Hindlimb muscle (tissue), 1 donor: ENCODE measurements around the gene MAP3K6. TPM values are rescaled to one million over a fixed set of nuclear protein-coding genes. Genes with fewer than 3 reads are reported as not detected.
A peak's percentile ranks its signal among the peaks of the same experiment; 100 is the strongest.
"Not testable (repeated sequence)": the region's sequence is repeated elsewhere in the genome, so short reads cannot be mapped to it uniquely, and the experiment has no call there.

Experiments used
- DNase-seq: peaks from one replicate; pipeline ENCODE4 v3.0.0-alpha.2; 2013
- polyA plus RNA-seq: library from polyadenylated mRNA; unstranded; fragments of 120-200 nt; gene quantifications from one replicate; pipeline ENCODE4 v1.2.1, GENCODE V29; 2013; ENCODE audit not compliant: insufficient read length

Gene MAP3K6, protein sequence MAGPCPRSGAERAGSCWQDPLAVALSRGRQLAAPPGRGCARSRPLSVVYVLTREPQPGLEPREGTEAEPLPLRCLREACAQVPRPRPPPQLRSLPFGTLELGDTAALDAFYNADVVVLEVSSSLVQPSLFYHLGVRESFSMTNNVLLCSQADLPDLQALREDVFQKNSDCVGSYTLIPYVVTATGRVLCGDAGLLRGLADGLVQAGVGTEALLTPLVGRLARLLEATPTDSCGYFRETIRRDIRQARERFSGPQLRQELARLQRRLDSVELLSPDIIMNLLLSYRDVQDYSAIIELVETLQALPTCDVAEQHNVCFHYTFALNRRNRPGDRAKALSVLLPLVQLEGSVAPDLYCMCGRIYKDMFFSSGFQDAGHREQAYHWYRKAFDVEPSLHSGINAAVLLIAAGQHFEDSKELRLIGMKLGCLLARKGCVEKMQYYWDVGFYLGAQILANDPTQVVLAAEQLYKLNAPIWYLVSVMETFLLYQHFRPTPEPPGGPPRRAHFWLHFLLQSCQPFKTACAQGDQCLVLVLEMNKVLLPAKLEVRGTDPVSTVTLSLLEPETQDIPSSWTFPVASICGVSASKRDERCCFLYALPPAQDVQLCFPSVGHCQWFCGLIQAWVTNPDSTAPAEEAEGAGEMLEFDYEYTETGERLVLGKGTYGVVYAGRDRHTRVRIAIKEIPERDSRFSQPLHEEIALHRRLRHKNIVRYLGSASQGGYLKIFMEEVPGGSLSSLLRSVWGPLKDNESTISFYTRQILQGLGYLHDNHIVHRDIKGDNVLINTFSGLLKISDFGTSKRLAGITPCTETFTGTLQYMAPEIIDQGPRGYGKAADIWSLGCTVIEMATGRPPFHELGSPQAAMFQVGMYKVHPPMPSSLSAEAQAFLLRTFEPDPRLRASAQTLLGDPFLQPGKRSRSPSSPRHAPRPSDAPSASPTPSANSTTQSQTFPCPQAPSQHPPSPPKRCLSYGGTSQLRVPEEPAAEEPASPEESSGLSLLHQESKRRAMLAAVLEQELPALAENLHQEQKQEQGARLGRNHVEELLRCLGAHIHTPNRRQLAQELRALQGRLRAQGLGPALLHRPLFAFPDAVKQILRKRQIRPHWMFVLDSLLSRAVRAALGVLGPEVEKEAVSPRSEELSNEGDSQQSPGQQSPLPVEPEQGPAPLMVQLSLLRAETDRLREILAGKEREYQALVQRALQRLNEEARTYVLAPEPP (N-terminal part only)
- polyA plus RNA-seq: 14.9 TPM

DNA sequence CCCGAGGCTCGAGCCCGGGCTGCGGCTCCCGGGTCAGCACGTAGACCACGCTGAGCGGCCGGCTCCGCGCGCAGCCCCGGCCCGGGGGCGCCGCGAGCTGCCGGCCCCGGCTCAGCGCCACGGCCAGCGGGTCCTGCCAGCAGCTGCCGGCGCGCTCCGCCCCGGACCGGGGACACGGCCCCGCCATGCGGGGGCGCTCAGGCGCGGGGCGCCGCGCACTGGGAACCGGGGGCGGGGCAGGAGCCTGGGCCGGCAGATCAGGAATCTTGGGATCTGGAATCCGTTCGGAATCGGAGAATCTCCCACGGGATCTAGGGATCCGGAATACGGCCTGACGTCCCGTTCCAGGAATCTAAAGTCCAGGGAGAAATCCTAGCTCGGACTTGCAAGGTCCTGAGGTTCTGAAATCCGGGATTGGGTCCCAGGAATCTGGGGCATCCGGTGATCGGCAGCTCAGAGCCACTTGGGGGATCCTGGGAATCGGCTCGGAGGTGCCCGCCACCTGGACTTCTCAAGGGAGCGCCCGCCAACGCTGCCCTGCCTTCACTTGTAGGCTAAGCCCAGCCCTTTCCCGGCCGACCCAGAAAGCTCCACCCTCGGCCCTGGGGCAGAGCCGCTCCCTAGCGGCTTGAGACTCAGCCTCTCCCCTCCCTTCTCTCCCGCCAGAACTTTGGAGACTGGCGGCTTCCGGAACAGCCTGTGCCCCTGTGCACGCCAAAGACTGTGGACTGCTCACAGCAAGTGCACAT lies at the start of gene MAP3K6:
Gene MAP3K6 (minus strand): TSS at position 551 of the 749 bp plus-strand sequence. CDS start 364 bp downstream, at position 187.
- DNase-seq: peak; percentile 75

DNA sequence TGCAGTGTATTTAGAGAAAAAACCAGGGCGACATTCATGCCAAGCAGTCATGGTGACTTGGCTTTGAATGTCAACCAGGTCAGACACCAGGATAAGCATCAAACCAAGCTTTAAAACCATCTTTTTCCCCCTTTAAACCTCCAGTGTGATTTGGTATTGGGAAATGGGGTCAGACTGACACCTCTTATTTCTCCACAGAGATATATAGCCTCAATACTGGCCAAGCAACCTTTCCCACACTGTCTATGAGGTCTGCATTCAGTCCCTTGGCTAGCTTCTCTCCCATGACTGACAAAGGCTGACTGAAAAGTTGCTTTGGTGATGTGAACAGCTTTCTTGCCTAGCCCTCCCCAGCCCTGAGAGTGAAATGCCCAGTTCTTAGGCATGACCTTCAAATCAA lies 47.3 kb upstream of the MAP3K6 start:
- no peak for DNase-seq

DNA sequence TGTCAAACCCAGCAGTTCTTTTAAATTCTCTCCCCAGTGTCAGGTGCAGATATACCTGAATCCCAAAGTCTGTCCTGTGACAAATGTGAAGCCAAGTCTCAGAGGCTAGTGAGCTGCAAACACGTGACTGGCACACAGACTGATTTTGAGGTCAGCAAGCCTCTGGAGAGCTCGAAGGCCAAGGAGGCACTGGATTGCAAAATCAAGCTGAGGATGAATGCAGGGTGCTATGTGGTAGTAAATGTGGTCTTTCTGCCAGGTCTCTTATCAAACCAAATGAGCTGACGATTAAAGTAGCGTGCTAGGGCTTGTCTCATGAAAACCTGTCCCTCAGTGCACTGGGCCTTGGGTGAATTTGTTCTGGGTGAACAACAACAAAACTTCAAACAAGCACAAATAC lies 46.2 kb upstream of the MAP3K6 start:
- no peak for DNase-seq

DNA sequence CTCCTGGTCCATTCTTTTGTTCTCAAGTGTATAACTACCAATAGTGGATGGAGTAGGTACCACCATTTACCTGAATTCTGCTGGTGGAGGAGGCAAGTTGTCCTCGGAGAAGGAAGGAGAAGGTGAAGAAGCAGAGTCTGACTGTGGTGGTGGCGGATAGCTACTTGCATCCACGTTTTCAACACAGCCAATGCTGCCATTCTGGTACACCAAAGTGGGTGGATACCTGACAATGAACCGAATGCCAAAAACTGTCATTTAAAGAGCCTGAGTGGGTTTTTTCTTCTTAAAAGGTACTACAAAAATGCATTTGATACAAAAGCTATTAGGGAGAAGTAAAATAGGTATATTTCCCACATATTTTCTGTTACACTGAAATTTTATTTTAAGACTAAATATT lies 45.7 kb upstream of the MAP3K6 start:
- no peak for DNase-seq

DNA sequence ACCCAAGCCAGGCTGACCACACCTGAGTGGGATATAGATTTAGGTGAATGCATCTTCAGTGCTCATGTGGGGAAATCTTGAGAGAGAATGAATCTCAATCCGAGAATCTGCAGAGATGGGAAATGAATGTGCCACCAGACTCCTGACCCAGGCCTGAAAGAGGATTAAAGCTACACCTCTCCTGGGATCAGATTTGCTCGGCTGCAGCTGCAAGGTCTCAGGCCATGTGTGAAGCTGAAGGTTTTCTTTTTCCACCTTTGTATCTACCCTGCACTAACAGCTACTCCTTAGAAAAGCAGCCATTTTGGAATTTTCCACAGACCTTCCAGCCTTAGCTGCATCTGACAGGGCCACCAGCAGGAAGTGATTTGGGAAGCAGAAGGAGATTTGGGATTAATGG lies 43.9 kb upstream of the MAP3K6 start:
- no peak for DNase-seq

DNA sequence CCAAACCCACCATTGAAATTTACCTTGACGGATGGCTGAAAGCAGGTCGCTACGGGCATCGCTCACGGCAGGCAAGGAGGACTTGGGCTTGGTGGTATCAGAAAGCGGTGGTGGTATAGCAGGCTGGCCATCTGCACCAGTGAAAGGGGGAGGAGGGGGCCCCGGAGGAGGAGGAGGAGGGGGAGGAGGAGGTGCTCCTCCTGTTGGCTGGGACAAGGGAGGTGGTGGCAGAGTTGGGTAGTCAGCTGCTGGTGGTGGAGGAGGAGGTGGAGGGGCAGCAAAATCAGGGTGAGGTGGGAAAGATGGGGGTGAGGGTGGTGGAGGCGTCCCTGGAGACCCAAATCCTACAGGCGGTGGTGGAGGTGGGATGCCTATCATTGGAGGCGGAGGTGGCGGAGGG lies 42.9 kb upstream of the MAP3K6 start:
- no peak for DNase-seq

DNA sequence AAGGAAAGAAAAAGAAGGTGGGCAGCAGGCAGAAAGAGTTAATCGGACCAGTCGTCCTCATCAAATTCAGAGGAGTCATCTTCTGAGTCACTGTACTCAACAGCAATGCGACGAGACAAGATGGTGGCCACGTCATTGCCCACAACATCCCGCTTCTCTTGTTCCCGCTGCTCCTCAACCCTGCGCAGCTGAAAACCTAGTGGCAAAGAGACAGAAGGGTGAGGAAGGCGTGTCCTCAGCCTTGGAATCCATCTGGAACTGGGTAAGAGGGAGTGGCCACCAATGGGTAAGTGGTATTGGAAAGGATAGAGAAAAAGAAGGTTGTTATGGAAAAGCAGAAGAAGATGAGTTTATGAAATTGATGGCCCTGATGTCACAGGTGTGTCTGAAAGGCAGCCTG lies 41.4 kb upstream of the MAP3K6 start:
- DNase-seq: no peak

DNA sequence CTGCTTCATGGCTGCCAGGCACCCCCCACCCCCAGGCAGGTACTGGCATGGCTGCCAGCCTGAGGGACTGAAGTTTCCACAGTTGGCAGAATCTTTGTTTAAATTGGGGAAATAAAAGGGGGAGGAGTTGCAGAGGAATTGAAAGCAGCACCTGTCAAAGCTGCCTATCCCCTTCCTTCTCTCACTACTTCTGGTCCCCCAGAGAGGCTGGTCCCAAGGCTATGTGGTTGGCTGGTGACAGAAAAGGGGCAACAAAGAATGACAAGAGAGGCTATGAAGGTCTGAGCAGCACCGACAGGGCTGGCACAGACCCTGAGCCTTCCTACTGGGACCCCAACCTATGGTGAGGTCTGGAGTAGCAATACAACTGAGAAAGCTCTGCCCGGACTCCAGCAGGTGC lies 40.0 kb upstream of the MAP3K6 start:
- DNase-seq: not testable (repeated sequence)

DNA sequence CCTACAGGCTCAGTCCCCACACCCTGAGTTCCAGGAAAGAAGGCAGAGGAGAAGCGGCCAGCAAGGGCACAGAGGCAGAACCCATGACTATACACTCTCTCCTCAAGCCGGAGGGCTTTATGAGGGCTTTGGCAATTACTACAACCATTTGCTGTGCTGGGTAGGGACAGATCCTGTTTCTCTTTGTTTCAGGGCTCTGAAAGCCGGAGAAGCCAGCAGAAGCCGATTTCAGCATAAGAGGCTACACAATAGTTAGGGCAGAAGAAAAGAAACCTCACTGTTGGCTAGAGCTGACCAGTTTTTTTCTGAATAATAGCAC lies 39.6 kb upstream of the MAP3K6 start:
- DNase-seq: no peak

DNA sequence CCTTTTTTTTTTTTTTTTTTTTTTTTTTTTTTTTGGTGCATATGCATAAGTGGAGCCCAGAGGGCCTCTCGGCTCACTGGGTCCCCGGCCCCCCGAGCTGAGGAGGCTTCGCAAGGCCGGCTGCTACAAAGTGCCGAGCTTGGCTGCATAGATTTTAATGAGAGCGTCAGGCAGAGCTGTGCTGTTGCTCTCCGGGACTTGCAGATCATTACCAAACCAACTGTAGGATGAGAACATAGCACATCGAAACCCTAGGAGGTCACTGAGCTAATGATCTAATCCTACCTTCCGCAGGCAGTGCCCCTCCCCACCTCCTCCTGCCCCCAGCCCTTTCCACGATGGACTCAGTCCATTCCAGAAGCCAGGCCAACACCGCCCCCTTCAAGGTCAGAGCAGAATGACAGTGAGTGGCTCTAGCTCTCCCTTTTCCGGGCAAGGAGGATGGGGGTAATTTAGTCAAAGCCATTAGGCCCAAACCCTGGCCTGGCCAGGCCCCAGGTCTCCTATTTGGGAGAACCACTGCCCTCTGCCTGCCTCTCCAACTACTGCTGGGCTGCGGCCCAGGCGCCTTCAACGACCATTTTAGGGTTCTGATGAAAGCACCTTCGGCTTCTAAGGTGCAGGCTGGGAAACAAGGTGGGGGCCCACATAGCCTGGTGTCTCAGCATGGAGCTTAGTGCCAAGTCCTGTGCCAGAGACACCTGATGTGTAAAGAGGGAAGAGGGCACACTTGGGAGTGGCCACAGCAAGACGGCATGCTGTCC lies 39.0 kb upstream of the MAP3K6 start:
- DNase-seq: not testable (repeated sequence)

DNA sequence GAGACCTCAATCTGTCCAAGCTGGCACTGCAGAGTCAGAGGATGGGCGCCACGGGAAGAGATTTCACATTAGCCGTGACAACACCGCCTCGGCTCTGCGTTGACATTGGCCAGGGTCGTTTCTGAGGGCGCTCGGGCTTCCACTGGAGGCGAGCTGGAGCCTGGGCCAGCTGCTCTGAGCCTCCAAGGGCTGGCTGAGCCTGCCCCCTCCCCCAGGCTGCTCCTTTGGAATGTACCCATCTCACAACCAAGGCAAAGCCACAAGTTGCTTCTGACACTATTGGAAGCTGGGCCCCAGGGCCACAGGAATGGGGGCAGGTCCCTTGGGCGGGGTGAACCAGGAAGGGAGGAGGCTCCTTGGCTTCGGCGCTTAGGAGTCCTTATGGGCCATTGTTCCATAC lies 38.3 kb upstream of the MAP3K6 start:
- DNase-seq: no peak

DNA sequence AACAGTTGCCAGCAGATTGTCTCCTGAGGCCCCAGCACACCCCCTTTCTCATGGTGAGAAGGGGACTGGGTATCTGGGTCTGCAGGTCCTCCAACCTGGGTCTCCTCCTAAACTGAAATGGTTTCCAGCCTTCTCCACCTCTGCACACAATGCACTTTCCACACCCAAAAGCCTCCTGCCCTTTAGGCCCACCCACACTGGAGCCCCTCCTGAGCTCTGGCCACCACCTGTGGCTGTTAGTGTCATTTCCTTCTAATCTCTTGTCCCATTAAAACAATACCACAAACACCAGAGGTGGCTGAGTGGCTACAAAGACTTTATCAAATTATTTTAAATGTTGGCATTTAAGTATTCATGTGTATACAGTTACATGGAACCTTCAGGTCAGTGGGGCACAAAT lies 37.2 kb upstream of the MAP3K6 start:
- DNase-seq: no peak

DNA sequence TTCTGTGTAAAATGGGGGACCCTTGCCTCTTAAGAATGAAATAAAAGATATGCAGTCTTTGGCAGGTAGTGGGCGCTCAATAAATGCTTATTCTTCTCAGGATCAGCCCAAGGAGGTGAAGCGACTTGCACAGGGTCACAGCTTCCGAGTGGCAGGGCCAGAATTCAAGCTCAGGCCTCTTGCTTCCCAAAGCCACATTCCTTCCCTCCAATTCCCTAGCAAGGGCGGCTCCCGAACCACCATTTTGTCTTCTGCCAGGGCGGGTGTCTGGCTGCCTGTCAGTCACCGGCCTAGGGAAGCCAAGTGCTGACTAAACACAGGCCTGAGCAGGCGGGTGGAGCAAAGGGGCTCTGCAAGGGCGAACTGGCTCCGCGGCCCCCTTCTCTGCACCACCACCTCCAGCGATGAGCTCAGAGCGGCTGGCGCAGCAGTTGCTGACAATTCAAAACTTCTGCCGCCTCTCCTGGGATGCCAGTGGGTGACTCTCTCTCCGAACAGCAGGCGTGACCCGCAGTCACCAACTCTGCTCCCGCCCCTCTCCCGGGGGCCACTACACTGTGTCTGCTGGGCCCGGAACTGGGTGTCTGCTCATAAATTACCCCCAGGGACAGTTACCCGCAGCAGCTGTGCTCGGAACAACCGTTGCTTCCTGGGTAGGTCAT lies 36.4 kb upstream of the MAP3K6 start:
- DNase-seq: peak; percentile 76

DNA sequence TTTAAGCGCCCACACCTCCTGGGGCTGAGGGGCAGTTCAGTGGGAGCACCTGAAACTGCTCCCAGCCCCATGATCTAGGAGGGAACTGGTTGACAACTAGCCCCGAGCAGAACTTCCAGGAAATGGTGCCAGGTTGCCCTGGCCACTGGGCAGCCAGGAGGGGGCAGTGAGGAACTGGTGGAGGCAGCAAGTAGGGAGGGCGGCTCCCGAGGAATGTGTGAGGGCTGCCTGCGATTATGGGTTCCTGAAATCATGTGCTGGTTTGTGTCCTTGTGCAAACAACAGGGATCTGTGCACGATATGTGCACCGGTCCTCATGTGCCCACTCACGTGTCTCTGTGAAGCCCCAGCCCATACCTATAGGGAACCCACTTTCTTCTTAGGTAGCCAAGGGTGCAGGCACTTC lies 35.6 kb upstream of the MAP3K6 start:
- no peak for DNase-seq

DNA sequence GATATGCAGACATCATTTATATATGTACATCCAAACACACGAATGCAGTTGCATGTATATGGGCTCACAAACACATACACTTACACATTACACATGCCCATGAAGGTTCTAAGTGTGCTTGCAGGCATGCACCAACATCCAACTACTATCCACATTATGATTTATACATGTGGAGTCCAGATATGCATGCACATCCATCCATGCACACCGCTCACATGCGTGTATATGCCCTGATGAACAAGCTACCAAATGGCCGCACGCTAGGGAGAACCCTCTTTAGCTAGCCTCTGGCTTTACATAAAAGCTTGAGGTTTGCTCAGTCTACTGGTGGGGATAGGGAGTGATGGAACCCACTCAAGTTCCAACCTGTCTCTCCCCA lies 34.2 kb upstream of the MAP3K6 start:
- DNase-seq: no peak

DNA sequence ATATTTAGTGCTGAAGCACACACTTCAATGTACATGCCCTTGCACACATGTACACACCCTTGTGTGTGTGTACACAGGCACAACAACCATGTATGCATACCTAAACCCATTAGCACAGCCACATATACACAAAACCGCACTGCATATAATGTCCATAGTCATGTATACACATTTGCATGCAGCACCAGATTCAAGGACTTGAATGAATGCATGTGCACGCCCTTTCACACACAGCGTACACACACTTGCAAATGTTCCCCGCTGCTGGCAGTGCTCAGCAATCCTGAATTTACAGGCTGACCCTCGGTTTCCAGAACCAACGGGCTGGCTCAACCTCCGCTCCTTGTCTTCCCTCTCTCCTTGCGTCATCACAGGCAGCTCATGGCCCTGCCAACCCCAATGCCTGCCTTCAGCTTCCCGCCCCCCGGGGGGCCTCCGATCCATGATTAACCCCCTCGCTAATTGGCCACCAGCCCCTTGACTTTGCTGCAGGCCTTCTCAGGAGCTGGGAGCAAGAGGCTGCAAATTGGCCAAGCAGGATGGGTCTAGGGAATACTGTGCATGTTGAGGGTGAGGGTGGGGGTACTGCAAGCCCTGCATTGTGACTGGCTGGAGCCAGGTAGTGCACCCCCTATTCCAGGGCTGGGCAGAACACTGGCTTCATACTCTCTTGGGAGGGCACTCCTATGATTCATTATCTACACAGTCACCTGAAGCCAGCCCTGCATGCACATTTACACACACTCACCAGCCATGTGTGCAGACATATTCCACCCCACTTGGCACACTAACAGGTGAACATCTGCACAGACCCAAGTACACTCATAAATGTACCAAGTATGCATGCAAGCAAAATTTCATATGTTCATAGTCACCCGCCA lies 33.6 kb upstream of the MAP3K6 start:
- DNase-seq: no peak

DNA sequence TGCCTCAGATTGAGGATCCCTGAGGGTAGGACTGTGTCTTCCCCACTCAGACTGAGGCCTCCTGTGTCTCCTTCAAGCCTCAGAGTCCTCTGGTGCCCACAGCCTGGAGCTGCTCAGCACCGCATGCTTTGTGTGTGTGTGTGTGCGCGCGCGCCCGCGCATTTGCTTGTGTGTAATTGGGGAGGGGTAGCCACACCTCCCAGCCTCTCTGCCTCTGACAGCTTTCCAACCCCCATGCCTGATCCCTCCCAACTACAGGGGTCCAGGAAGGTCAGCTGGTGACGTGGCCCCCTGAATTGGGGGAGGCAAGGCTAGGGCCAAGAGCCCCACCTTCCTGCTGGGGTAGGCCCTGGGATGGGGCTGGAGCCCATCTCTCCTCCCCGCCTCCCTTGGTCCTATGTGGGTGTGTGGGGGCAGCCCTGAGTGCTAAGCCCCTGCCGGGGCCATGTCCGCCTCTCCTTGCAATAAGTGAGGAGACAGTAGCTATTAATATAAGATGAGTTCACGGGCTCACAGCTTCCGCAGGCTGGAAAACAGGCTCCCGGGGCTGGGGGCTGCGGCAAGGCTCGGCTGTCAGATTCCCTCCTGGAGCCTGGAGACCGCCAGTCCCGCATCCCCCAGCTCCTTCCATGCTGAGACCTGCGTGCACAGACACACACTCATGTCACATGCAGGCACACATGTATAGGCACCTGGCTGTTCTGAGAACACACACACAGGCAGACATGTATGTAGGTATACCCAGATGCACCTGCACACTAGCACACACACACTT lies 32.7 kb upstream of the MAP3K6 start:
- no peak for DNase-seq

DNA sequence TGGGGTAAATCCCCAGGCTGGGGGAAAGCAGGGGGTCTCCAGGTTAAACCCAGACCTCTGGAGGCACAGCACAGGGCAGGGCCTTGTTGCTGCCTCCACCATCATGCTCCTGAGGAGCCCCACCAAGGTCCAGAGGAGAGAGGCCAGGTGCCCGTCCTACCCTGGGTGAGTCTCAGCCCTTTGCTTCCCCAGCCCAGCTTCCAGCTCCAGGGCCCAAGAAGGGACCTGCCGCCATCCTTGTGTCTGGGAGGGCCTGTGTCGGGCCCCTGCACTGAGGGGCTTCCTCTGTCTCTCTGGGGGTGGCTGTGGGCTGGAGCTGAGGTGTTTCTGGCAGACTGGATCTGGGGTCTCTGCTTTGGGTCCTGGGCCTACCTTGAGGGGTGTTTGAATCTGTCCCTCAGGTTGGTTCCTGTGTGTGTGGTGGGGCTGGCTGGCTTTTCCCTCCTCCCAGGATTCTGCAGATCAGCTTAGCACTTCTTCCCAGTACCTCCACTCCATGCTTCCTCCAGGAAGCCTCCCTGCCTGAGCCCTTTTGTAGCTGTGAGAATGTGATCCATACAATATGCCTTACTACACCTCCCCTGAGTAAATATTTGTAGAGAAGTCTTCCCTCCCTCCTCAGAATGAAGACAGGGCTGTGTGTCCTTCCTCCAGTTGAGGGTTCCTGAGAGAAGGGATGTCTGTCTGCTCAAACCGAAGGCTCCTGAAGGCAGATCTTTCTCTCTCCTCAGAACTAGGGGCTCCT lies 31.8 kb upstream of the MAP3K6 start:
- no peak for DNase-seq
